GM23338 (cell line): ENCODE data around the gene NDST1.

Experiments
- CREB1 ChIP-seq: fragments of 250-450 bp; sonication (Bioruptor Pico); IDR thresholded peaks from 2 replicates; pipeline ENCODE4 v1.5.0; 2020; ENCODE audit warnings: low read depth, mild to moderate bottlenecking, moderate library complexity
- CTCF ChIP-seq, 2 experiments: fragments of 200-600 bp in 1 of 2; sonication (generic) in 1 of 2; conservative IDR thresholded peaks; 2 replicates each; pipeline versions ENCODE4 v1.5.1 to v1.6.1; 2016 to 2017; ENCODE audit warnings: antibody characterized with exemption in 2 of 2, low read depth in 2 of 2, mild to moderate bottlenecking in 2 of 2, moderate library complexity in 1 of 2
- EZH2 ChIP-seq: fragments of 200-600 bp; sonication (generic); IDR thresholded peaks from one replicate; pipeline ENCODE4 v1.8.0; 2017; ENCODE audit warnings: antibody characterized with exemption, mild to moderate bottlenecking, low read depth; ENCODE audit not compliant: unreplicated experiment
- EZH2phosphoT487 ChIP-seq: fragments of 200-600 bp; sonication (generic); IDR thresholded peaks from one replicate; pipeline ENCODE4 v1.8.1; 2018; ENCODE audit warnings: antibody characterized with exemption; ENCODE audit not compliant: unreplicated experiment
- NANOG ChIP-seq: IDR thresholded peaks from 2 replicates; pipeline ENCODE4 v1.6.1; 2016; ENCODE audit warnings: antibody characterized with exemption, borderline replicate concordance
- POLR2AphosphoS5 ChIP-seq: IDR thresholded peaks from 2 replicates; pipeline ENCODE4 v1.6.1; 2016; ENCODE audit warnings: antibody characterized with exemption, low read depth
- REST ChIP-seq: IDR thresholded peaks from one replicate; pipeline ENCODE4 v1.6.1; 2018; ENCODE audit warnings: antibody characterized with exemption; ENCODE audit not compliant: unreplicated experiment

- TF ChIP-seq POLR2AphosphoS5: no peak
- TF ChIP-seq CREB1 (CRISPR knock-in tag): no peak
- TF ChIP-seq CTCF (conservative IDR thresholded peaks at IDR 0.05; ENCODE audit: low read depth in 2 of 2): no peak
- TF ChIP-seq EZH2: no peak
- TF ChIP-seq REST: no peak
- TF ChIP-seq NANOG: no peak
- TF ChIP-seq EZH2phosphoT487: no peak
Measured at GRCh38 chr5:150516011-150516410, 8.1 kb downstream of the NDST1 start.
